Smooth muscle cell (in vitro differentiated cells): ENCODE measurements around the gene MYMX. TPM values are rescaled to one million over a fixed set of nuclear protein-coding genes. Genes with fewer than 3 reads are reported as not detected.

Experiments used
- DNase-seq: peaks from one replicate; lab custom pipeline; 2025; ENCODE audit not compliant: unreplicated experiment; lab: John Stamatoyannopoulos, UW
- H2AFZ ChIP-seq: fragments of 200-600 bp; sonication (generic); 2 replicates; pipeline ENCODE4 v1.6.0; 2016; ENCODE audit warnings: antibody characterized with exemption, low read depth, mild to moderate bottlenecking
- H3F3A ChIP-seq: fragments of 200-600 bp; sonication (generic); 2 replicates; pipeline ENCODE4 v1.6.0; 2017; ENCODE audit warnings: antibody characterized with exemption, low read depth
- H3K27ac ChIP-seq: fragments of 200-600 bp; sonication (generic); 2 replicates; pipeline ENCODE4 v1.5.1; 2016; ENCODE audit warnings: low read depth, mild to moderate bottlenecking
- H3K27me3 ChIP-seq: fragments of 200-600 bp; sonication (generic); 2 replicates; pipeline ENCODE4 v1.6.1; 2016; ENCODE audit warnings: low read depth, mild to moderate bottlenecking
- H3K36me3 ChIP-seq: fragments of 200-600 bp; sonication (generic); 2 replicates; pipeline ENCODE4 v1.5.1; 2016; ENCODE audit warnings: low read depth
- H3K4me1 ChIP-seq: fragments of 200-600 bp; sonication (generic); 2 replicates; pipeline ENCODE4 v1.5.1; 2016; ENCODE audit warnings: low read depth
- H3K4me2 ChIP-seq: fragments of 200-600 bp; sonication (generic); 2 replicates; pipeline ENCODE4 v1.6.0; 2016; ENCODE audit warnings: mild to moderate bottlenecking
- H3K4me3 ChIP-seq: fragments of 200-600 bp; sonication (generic); 2 replicates; pipeline ENCODE4 v1.5.1; 2016; ENCODE audit warnings: mild to moderate bottlenecking
- H3K79me2 ChIP-seq: fragments of 200-600 bp; sonication (generic); 2 replicates; pipeline ENCODE4 v1.6.0; 2016; ENCODE audit warnings: low read depth, mild to moderate bottlenecking
- H3K9ac ChIP-seq: fragments of 200-600 bp; sonication (generic); 2 replicates; pipeline ENCODE4 v1.6.0; 2016; ENCODE audit warnings: low read depth
- H3K9me3 ChIP-seq: fragments of 200-600 bp; sonication (generic); replicated peaks from 2 replicates; pipeline ENCODE4 v1.5.1; 2016; ENCODE audit warnings: low read depth
- H4K20me1 ChIP-seq: fragments of 200-600 bp; sonication (generic); 2 replicates; pipeline ENCODE4 v1.6.0; 2016; ENCODE audit warnings: low read depth
- WGBS: methylation state at CpG from one replicate; pipeline ENCODE4 v1.1.7; 2016; ENCODE audit warnings: low lambda C conversion rate; 5-methylcytosine and 5-hydroxymethylcytosine counted together
- polyA plus RNA-seq: library from polyadenylated mRNA; unstranded; fragments of >200 nt; fragmentation: Nextera tagmentation; extraction: Ambion mirVana; gene quantifications from 2 replicates; pipeline ENCODE4 v1.2.1, GENCODE V29; 2016
- total RNA-seq: library from RNA; depleted of rRNA; stranded (reverse); fragments of >200 nt; gene quantifications from 2 replicates; pipeline ENCODE4 v1.2.3, GENCODE V29; 2014
- TF ChIP-seq, protein P1 (sequence below): fragments of 200-600 bp; sonication (generic); IDR thresholded peaks from 2 replicates; pipeline ENCODE4 v1.5.1; 2017; ENCODE audit warnings: borderline replicate concordance, mild to moderate bottlenecking, antibody characterized with exemption; ENCODE audit not compliant: insufficient read depth, poor library complexity, severe bottlenecking

Gene MYMX
- total and polyA plus RNA-seq, 2 experiments from 2014 or later = not detected

DNA sequence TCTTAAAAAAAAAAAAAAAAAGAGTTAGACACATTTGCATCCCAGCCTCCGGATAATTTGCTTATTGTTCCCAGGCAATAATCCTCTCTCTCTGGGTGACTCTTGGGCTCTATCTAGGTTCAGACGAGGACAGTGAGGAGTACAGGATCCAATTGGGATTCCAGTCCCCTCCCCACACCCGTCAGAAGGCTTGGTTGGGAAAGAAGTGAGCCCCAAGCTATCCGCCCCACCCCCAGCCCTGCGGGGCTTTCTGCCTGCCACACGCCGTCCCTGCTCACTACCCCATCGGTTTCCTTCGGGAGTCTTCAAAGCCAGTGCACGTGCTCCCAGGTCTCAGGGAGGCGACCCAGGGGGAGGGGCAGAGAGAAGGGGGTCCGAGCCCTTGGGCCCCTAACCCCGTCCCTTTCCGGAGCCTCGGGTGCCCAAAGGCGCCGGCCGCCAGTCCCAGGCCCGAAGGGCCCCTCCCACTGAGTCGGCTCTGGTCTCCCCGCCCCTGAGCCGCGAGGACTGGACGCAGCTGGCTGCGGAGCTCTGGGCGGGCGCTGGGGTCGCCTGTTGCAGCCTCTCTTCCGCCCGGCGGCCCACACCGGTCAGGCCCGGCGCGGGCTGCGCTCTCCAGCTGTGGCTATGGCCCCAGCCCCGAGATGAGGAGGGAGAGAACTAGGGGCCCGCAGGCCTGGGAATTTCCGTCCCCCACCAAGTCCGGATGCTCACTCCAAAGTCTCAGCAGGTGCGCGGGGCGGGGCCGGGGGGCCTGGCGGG, 2.5 kb downstream of the MYMX start:
- peak; percentile 63 for DNase-seq
- no peaks in the 10 kb centered on the region for H3K27me3 ChIP-seq
- H3K36me3 ChIP-seq = no peaks in the 10 kb centered on the region
- no peak overlapping the region for H3K27ac ChIP-seq
- TF ChIP-seq, protein P1, sequence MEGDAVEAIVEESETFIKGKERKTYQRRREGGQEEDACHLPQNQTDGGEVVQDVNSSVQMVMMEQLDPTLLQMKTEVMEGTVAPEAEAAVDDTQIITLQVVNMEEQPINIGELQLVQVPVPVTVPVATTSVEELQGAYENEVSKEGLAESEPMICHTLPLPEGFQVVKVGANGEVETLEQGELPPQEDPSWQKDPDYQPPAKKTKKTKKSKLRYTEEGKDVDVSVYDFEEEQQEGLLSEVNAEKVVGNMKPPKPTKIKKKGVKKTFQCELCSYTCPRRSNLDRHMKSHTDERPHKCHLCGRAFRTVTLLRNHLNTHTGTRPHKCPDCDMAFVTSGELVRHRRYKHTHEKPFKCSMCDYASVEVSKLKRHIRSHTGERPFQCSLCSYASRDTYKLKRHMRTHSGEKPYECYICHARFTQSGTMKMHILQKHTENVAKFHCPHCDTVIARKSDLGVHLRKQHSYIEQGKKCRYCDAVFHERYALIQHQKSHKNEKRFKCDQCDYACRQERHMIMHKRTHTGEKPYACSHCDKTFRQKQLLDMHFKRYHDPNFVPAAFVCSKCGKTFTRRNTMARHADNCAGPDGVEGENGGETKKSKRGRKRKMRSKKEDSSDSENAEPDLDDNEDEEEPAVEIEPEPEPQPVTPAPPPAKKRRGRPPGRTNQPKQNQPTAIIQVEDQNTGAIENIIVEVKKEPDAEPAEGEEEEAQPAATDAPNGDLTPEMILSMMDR = no peak
- no peaks in the 10 kb centered on the region for H3K9me3 ChIP-seq
- no peaks in the 10 kb centered on the region for H4K20me1 ChIP-seq
- H3F3A ChIP-seq = peaks cover 9% of the 10 kb centered on the region
- H2AFZ ChIP-seq = peak overlapping the region; percentile 32
- peak overlapping the region; percentile 96 for H3K4me2 ChIP-seq
- peaks cover 43% of the 10 kb centered on the region for H3K4me1 ChIP-seq
- H3K79me2 ChIP-seq = no peaks in the 10 kb centered on the region
- H3K4me3 ChIP-seq = peak overlapping the region; percentile 57
- 0% methylated on average over 35 of the region's 45 CpGs for WGBS
- no peak overlapping the region for H3K9ac ChIP-seq

DNA sequence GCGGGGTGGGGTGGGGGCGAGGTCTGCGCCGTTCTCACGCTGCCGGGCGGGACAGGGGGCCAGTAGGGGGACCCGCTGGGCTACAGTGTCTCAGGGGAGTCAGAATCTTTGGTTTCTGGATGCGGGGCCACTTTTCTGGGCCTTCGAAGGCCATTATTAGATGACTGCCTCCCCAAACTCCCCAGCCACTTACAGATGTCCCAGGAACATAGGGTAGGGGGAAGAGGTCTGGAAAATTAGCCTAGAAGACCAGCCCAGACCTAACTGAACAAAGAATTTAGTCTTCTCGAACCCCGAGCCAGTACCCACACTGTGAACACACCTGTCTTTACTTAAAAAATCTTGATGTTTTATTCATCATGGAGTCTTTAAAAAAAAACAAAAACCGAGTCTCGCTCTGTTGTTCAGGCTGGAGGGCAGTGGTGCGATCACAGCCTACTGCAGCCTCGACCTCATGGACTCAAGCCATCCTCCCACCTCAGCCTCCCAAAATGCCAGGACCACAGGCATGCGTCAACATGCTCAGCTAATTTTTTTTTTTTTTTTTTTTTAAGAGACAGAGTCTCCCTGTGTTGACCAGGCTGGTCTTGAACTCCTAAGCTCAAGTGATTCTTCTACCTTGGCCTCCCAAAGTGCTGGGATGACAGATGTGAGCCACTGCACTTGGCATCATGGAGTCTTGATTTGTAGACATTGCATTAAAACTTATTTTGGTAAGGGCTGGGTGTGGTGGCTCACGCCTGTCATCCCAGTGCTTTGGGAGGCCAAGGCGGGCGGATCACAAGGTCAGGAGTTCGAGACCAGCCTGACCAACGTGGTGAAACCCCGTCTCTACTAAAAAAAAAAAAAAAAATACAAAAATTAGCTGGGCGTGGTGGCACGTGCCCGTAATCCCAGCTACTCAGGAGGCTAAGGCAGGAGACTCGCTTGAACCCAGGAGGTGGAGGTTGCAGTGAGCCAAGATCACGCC, 3.4 kb downstream of the MYMX start:
- H3K79me2 ChIP-seq = no peaks in the 10 kb centered on the region
- WGBS = 74% methylated on average over 23 of the region's 28 CpGs
- TF ChIP-seq, protein P1 = no peak
- no peak overlapping the region for H2AFZ ChIP-seq
- DNase-seq = no peak
- H3K4me1 ChIP-seq = peaks cover 48% of the 10 kb centered on the region
- H3K9me3 ChIP-seq = no peaks in the 10 kb centered on the region
- H3K4me2 ChIP-seq = peak overlapping the region; percentile 96
- H3F3A ChIP-seq = peaks cover 9% of the 10 kb centered on the region
- H3K4me3 ChIP-seq = peak overlapping the region; percentile 57
- H3K27ac ChIP-seq = no peak overlapping the region
- no peaks in the 10 kb centered on the region for H4K20me1 ChIP-seq
- H3K36me3 ChIP-seq = no peaks in the 10 kb centered on the region
- no peak overlapping the region for H3K9ac ChIP-seq
- H3K27me3 ChIP-seq = no peaks in the 10 kb centered on the region

DNA sequence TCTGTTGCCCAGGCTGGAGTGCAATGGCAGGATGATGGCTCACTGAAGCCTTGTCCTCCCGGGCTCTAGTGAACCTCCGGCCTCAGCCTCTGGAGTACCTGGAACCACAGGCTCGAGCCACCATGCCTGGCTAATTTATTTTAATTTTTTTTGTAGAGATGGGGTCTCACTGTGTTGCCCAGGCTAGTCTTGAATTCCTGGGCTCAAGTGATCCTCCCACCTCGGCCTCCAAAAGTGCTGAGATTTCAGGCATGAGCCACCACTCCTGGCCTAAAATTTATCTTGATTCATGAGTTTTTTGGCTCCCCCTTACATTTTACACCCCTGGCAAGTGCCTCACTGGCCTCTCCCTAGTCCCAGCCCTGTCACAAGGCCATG, 4.2 kb downstream of the MYMX start:
- no peaks in the 10 kb centered on the region for H3K27me3 ChIP-seq
- no peaks in the 10 kb centered on the region for H3K36me3 ChIP-seq
- peaks cover 9% of the 10 kb centered on the region for H3F3A ChIP-seq
- no peak for DNase-seq
- H3K9ac ChIP-seq = no peak overlapping the region
- no peaks in the 10 kb centered on the region for H3K79me2 ChIP-seq
- H3K9me3 ChIP-seq = no peaks in the 10 kb centered on the region
- H3K4me3 ChIP-seq = no peak overlapping the region
- H2AFZ ChIP-seq = no peak overlapping the region
- TF ChIP-seq, protein P1 = no peak
- peaks cover 49% of the 10 kb centered on the region for H3K4me1 ChIP-seq
- no peak overlapping the region for H3K4me2 ChIP-seq
- WGBS = 98% methylated on average over 4 of the region's 4 CpGs
- H3K27ac ChIP-seq = no peak overlapping the region
- H4K20me1 ChIP-seq = no peaks in the 10 kb centered on the region
